GM15510 (cell line): ENCODE data around the gene ZBTB2.

Experiments
- POLR2A ChIP-seq: IDR thresholded peaks from 3 replicates; pipeline ENCODE4 v1.6.1; 2011; ENCODE audit warnings: borderline replicate concordance; ENCODE audit not compliant: insufficient read length; ENCODE audit errors: extremely low read depth

Gene ZBTB2

DNA sequence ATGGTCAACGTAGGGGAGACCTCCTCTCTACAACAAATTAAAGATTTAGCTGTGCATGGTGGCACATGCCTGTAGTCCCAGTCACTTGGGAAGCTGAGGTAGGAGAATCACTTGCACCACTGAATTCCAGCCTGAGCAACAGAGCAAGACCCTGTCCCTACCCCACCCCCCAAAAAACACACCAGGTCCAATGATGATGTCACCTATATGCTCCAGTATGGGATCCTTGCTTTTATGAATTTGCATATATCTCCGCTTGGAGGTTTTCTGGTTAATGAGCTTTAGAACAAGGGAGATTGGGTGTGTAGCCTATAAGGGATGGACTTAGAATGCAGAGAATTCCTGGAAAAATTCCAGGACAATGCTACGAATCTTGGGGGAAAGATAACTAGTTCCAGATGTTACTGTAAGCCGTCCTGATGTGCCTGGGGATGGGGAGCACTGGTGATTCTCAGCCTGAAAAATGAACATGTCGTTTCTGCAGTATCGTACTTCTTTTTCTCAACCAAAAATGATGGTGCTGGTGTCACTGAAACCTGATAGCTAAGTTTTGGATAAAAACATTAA, 61.1 kb downstream of the ZBTB2 start:
- TF ChIP-seq POLR2A: no peak

DNA sequence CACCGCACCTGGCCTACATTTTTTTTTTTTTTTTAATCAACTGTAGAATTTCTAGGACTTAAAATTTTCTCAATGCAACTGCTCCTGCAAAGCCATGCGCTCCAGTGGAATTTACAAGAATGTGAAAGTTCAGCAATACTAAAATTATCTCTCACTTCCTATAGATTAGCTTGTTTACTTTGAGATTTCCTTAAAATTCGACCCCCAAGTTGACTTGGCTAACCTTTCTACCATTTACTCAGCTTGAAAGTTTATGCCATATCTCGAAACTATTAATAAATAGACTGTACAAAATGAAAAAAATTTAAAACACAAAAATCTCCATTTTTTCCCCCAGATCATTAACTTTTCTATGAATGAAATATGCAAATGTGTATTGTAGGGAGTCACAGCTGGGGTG, 64.3 kb downstream of the ZBTB2 start:
- TF ChIP-seq POLR2A: no peak

DNA sequence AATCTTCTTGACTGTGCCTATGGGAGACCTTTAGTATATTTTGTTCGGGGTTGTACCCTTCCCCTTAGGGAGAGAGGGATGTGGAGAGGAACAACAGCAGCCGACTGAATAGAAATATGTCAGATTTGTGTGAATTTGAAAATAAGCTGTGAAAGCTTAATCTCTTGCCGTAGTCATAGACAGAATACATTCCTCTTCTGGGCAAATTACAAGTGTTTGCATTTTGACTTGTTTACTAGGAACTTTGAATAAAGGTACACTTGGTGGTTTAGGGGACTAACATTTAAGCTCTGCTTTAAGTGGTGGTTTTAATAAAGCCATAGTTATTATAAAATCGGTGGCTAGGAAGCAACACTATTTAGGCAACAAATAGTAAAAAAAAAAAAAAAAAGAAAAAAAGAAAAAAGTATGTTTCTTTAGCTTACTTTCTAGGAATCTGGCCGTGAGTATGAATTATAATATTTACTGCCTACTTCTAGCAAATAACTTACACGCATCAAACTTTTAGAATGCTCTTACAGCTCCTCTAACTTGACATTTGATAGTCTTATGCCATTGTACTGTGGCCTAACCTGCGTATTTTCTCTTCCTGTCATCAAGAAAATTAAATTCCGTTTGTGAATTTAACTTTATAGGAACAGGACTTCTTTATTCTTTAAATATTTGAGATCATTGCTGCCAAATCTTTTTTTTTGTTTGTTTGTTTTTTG, 65.1 kb downstream of the ZBTB2 start:
- no peak for TF ChIP-seq POLR2A

DNA sequence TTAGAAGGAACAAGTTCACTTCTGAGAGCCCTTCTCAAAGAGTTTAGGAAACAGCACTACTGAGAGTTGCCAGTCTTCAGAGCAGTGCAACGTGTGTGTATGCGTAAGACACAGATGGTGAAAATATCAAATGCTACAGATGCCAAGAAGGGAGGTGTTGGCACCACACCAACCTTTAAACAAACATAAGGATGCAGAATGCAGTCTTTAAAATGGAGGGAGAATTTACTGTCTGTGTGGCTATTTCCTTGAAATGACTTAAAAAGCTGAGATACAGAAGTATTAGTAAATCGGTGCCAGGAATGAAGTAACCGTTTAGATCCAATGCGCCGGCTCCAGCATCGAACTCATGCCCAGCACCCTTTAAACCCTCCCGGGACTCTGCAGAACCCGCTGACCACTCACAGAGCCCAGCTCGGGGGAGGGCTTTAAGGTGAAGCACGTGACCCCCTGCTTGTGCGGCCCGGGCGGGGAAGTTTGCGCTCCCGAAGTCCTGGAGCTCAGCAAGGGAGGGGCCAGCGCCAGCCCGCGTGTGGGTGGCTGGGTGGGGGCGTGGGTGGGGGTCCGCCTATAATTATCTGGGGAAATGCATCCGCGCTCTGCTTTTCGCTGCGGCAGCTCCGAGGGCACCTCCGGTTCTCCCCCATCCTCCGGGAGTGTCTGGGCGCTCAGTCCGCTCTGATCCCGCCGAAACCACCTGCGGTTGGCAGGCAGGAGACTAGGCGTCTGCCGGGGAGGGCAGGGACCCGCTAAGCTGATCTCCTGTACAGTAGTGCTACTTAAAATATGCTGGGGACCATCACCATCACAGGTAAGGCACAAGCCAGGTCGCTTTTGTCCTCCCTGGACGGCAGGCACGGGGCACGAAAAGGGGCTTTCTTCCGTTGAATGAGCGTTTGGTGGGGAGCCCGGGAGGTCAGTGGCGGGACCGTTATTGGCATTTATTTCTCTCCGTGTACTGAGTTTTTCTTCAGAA, 66.0 kb downstream of the ZBTB2 start:
- TF ChIP-seq POLR2A: no peak

DNA sequence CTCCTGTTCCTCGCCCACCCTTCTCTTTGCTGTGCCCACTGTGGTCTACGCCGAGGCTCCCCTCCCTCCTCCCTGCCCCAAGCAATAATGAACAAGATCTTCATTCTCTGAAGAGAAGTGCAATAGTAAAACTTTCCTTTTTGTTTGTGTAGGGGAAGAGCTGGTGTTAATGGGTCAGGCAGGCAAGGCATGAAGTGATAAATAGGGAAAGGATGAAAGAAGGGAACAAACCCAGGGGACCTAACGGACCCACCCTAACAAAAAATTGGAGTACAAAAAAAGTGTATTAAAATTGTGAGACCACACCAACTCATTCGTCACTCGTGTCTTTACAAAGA, 66.9 kb downstream of the ZBTB2 start:
- TF ChIP-seq POLR2A: no peak

DNA sequence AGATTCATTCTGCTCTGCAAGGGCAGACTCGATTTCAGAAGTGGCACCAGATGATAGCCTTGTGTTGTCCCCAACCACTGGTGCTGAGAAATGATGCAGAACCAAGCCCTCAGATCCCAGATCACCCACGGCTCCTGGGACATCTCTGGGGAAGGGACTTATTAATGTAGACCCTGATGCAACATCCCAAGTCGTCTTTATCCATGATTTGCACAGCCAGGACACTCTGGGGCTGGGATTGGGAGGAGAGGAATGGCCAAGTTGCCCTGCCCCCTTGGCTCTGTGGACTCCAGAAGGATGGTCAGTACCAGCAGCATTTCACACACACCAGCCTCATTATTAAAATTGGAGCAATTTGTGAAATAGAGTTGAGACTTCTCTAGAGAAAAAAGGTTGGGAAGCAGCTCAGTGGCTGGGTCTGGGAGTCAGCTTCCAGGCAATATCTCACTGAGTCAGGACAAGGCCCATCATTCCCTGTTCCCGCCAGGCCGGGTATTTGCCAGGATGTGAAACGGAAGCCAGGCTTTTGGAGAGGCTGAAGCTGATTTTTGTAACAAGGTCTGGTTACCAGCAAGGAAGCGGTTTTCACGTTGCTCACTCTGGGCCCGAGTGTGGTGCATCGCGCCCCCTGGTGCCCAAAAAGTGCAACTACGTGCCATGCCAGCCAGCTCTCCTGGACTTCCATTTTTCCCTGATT, 67.4 kb downstream of the ZBTB2 start:
- TF ChIP-seq POLR2A: no peak

DNA sequence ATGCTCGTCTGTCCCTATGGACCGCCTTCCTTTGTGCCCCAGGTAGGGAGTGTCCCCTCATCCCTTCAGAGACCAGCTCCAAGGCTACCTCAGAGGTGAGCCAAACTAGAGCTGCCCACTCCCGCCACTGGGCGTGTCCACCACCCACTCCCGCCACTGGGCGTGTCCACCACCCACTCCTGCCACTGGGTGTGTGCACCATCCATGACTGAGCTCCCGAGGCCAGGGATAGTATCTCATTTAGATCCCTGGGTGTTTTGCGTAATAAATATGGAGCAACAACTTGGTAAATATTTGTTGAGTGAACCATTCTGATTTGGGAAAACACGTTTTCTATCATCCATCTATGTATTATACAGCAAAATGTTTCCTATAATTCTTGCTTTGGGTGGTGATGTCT, 68.8 kb downstream of the ZBTB2 start:
- TF ChIP-seq POLR2A: no peak

DNA sequence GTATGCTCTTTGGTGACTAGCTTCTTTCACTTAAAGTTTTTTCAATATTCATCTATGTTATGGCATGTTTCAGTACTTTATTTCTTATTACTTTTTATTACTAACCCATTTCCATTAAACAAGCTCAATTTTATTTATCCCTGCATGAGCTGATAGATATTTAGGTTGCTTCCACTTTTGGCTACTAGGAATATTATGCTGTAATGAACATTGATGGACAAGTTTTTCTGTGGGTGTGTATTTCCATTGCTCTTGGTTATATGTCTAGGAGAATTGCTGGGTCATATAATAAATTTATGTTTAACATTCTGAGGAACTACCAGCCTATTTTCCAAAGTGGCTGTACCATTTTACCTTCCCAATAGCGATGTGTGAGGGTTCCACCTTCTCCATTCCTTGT, 69.9 kb downstream of the ZBTB2 start:
- TF ChIP-seq POLR2A: no peak

DNA sequence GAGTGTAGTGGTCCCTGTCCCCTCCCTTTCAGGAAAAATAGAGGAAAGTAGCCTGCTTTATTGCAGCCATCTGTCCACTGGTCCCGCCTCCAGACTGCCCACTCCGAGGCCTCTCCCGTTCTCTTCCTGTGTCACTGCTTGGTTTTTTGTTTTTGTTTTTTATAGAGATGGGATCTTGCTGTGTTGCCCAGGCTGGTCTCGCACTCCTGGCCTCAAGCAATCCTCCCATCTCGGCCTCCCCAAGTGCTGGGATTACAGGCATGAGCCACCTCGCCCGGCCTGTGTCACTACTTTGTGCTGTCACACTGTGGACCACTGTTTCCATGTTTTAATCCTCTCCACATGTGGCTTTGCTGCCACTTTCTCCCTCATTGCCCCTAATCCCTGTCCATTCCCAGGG, 71.2 kb downstream of the ZBTB2 start:
- no peak for TF ChIP-seq POLR2A

DNA sequence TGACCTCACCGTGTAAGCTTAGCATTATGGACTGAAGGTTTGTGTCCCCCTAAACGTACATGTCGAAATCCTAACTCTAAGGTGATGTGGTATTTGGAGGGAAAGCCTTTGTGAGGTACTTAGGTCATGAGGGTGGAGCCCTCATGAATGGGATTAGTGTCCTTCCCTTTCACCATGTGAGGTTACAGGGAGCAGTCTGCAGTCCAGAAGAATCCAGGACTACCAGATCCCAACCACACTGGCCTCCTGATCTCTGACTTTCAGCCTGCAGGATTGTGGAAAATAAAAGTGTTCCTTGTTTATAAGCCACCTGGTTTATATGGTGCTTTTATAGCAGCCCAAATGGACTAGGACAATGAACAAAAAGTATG, 73.4 kb downstream of the ZBTB2 start:
- TF ChIP-seq POLR2A: no peak

DNA sequence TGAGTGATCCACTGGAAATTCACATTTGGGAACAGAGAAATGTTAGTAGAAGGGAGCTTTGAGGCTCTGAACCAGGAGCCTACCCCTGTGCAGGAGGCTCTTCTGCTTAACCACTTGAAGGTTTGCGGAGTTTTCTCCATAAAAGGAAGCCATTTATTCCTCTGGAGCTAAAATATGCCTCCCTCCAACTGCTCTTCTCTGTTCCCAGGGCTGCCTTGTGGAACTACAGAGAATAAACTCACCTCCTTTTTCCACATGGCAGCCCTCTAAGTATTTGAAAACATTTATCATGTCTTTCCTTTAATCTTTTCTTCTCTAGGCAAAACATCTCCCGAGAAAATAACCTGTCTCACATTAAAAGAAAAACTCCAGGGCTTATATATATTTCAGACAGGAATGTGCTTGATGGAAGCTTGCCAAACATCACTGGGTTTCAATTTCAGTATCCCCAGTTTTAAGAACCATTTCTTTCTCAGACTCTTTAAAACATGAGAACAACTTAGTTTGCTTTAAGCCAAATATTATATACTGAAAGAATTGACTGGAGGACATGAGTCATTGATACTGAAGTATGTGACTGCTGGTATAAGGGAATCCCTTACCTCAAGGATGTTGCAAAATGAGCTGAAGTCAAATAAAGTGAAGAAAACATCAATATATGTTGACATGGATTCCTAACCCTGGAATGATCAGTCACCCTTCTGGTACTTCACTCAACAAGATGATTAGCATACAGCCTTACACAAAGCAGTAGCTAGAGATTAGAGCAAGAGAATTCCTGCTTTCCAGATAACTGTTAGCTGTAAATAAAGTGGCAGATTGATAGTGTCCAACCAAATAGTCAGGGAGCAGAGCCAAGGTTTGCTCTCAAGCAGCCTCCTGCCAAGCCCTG, 74.0 kb downstream of the ZBTB2 start:
- TF ChIP-seq POLR2A: no peak
